HPDE6-E6E7 (cell line): ENCODE data around the gene XPNPEP2.

ENCODE experiments used
- DNase-seq: peaks from one replicate; pipeline ENCODE4 v3.0.0; 2011; ENCODE audit warnings: missing footprints; ENCODE audit errors: extremely low spot score

The XPNPEP2 gene

GRCh38 chrX:129798456-129798855 is 59.7 kb downstream of the XPNPEP2 start:
- DNase-seq, result no peak

GRCh38 chrX:129798888-129799287 is 60.1 kb downstream of the XPNPEP2 start:
- no peak for DNase-seq

GRCh38 chrX:129800186-129800585 is 61.4 kb downstream of the XPNPEP2 start:
- no peak for DNase-seq

GRCh38 chrX:129802863-129803262 is 64.1 kb downstream of the XPNPEP2 start:
- DNase-seq, result no peak

DNA sequence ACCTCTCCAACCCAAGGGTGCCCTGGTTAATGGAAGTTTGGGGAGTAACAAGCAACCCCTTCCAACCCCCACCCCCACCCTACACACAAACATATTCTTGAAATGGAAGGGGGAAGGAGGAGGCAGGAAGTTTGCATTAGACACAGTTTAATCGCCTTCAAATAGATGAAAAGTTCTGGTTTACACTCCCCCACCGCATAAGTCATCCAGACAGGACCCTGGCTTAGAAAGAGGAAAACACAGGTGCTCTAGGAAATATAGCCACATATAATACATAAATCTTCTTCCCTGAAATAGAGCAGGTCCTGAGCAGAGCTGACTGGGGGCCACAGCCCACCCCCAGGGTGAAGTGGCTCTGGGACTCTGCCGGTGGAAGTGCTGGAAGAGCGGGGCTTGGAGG is 66.0 kb downstream of the XPNPEP2 start:
- no peak for DNase-seq

- no peak for DNase-seq
Observed at GRCh38 chrX:129808158-129808828, 69.5 kb downstream of the XPNPEP2 start.

- no peak for DNase-seq
Observed at GRCh38 chrX:129808829-129809796, 70.3 kb downstream of the XPNPEP2 start.

GRCh38 chrX:129813662-129814368 is 75.0 kb downstream of the XPNPEP2 start:
- DNase-seq, result no peak

DNA sequence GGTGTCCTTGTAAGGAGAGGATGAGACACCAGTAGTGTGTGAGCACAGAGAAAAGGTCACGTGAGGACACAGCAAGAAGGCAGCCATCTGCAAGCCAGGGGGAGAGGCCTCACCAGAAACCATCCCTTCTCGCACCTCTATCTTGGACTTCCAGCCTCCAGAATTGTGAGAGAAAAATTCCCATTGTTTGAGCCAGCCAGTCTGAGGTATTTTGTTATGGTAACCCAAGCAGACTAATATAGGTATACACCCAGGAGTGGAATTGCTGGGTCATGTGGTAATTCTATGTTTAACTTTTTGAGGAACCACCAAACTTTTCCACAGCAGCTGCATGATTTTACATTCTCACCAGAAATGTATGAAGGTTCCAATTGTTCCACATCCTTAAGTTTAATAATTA is 79.3 kb downstream of the XPNPEP2 start:
- no peak for DNase-seq
